Mucosa of descending colon (tissue), 3 donors: ENCODE results near the gene HUS1. TPM values are rescaled to one million over a fixed set of nuclear protein-coding genes. Genes with fewer than 3 reads are reported as not detected.

Source experiments
- total RNA-seq, 3 donors: library from RNA; stranded (reverse); fragmentation: NEBNext Ultra II Directional in 2 of 3; extraction: Animal tissue kit (Norgen Biotek cat#: 25700) in 2 of 3; gene quantifications; one replicate each; pipeline versions ENCODE4 v1.2.1 to v1.2.4, GENCODE V29; 2021 to 2023
- donor health status: DM: no; HTN: no; CAD: no; lungs with moderate emphysema.
- donor health status: DM: no; HTN: no; CAD: no.
- donor health status: DM: no; HTN: yes; CAD: no.

The HUS1 gene
- total RNA-seq, 3 donors from 2014 or later, result 44.8 to 53.7 (median 47.4) TPM

Other genes with a start within 250 kb of the HUS1 start
- under 1 TPM; 0.60 to 0.95 (median 0.61) TPM for gene PKD1L1, start 31.1 kb downstream of the HUS1 start, total RNA-seq
- under 1 TPM in 1 of 3 donors, not detected in 2; 0.31 TPM for gene SUN3, start 49.5 kb upstream of the HUS1 start, total RNA-seq
- not detected for gene C7orf57, start 55.9 kb upstream of the HUS1 start, total RNA-seq
- gene UPP1, start 109.7 kb upstream of the HUS1 start, total RNA-seq, result 10 to 100 TPM; 30.7 to 63.6 (median 51.0) TPM
- gene ABCA13, start 191.8 kb upstream of the HUS1 start, total RNA-seq, result 1 to 10 TPM in 2 of 3 donors, under 1 TPM in 1; 0.43 to 1.6 (median 1.1) TPM